HCEC 1CT (cell line): Measurements from ENCODE around the gene NUP98.
"Not testable (repeated sequence)": the region's sequence is repeated elsewhere in the genome, so short reads cannot be mapped to it uniquely, and the experiment has no call there.

ENCODE experiments used
- DNase-seq: peaks from one replicate; pipeline ENCODE4 v3.0.0-alpha.2; 2017

Gene NUP98

DNA sequence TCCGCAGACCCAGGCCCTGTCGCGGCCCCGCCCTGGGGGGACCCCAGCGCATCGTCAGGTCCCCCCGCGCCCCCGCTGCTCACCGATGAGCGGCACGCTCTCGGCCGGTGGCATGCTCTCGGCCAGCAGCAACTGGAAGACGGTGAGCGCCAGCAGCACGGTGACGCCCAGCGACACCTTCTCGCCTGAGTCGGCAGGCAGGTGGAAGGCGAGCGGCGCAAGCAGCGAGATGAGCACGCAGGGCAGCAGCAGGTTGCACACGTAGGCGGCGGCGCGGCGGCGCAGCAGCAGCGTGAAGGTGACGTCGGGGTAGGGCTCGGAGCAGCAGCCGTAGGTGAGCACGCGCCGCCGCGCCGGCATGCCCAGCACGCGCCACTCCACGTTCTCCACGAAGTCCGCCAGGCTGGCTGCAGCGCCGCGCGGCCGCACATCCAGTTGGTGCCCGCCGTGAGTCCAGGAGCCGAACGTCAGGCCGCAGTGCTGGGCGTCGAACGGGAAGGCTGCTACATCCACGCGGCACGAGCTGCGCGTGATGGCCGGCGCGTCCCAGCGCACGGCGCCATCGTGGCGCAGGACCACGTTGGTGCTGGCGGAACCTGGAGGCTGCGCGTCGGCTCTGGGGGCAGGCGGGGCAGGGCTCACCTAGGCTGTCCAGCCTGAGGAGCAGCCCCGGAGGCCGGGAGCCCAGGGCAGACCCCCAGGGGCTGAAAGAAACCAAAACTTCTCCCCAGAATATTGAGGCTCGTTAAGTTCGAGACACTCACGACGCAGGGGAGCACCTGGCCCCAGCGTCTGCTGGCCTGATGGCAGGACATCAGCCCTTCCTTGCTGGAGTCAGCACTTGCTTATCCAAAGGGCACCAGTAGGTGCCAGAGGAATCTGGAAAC is 130.0 kb downstream of the NUP98 start:
- DNase-seq, result no peak

GRCh38 chr11:3666023-3666530 is 131.3 kb downstream of the NUP98 start:
- no peak for DNase-seq

GRCh38 chr11:3665336-3666022 is 131.9 kb downstream of the NUP98 start:
- no peak for DNase-seq

DNA sequence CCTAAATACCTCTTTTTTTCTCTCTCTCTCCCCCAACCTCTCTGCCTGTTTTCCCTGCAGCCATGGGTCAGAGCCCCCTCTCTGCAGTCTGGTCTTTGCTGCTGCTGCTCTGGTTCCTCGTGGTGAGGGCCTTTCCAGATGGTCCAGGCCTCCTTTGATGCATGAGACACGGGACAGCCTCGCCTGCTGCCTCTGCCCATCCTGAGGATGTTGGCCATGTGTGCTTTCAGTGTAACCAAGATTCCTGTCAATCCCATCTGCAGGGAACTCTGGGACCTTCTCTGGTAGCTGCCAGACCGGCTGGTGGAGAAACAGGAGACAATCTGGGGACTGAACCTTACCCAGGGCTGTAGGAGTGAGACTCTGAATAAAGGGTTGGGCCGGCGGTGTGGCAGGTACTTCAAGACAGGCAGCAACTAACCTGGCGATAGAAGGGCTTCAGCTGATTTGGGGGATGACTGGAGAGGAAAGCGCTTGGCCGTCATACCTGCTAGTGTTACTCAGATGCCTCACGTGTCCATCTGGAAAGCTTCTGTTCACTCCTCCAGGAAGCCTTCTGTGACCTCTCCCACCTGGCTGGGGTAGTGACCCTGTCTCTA is 133.2 kb downstream of the NUP98 start:
- no peak for DNase-seq

GRCh38 chr11:3662856-3663255 is 134.5 kb downstream of the NUP98 start:
- DNase-seq, result no peak

DNA sequence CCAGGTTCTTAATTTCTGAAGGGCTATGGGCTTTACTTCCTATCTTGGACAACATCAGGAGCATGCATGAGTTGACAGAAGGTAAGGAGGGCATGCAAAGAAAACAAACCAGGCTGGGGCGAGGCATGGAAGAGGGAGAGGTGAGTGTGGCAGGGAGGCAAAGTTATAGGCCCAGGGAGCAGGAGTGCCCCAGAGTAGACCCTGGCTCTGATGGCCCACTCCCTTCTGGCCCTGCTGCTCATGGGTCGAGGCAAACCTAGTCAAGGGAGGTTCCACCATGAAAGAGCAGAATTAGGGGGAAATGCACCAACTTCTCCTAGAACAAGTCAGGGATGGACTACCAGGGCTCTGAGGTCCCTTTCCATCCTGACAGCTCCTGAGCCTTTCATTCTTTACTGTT is 136.4 kb downstream of the NUP98 start:
- DNase-seq, result no peak

DNA sequence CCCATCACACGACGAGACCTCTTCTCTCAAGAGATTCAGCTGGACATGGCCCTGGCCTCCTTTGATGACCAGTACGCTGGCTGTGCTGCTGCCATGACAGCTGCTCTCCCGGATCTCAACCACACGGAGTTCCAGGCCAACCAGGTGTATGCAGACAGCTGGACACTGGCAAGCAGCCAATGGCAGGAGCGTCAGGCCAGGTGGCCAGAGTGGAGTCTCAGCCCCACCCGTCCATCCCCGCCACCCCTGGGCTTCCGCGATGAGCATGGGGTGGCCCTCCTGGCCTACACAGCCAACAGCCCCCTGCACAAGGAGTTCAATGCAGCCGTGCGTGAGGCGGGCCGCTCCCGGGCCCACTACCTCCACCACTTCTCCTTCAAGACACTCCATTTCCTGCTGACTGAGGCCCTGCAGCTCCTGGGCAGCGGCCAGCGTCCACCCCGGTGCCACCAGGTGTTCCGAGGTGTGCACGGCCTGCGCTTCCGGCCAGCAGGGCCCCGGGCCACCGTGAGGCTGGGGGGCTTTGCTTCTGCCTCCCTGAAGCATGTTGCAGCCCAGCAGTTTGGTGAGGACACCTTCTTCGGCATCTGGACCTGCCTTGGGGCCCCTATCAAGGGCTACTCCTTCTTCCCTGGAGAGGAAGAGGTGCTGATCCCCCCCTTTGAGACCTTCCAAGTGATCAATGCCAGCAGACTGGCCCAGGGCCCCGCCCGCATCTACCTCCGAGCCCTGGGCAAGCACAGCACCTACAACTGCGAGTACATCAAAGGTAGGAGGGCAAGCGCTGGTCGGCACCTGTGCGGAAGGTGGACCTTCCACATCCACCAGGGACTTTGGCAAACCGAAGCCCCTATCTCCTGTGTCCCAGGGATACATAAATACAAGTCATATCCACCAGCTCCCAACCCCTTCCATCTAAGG is 137.5 kb downstream of the NUP98 start:
- no peak for DNase-seq

- no peak for DNase-seq
These were observed 139.1 kb downstream of the NUP98 start for GRCh38 chr11:3658252-3658651.

DNA sequence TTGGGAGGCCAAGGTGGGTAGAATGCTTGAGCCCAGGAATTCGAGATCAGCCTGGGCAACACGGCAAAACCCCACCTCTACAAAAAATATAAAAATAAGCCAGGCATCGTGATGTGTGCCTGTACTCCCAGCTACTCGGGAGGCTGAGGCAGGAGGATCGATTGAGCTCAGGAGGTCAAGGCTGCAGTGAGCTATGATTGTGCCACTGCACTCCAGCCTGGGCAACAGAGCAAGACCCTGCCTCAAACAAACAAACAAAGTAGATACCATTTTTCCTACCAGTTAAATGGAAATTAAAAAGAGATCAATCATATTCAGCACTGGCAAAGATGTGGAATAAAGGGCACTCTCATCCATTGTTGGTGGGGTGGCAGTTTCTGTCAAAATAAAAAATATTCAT is 140.0 kb downstream of the NUP98 start:
- not testable (repeated sequence) for DNase-seq

GRCh38 chr11:3655547-3655946 is 141.8 kb downstream of the NUP98 start:
- DNase-seq, result no peak

GRCh38 chr11:3652514-3652913 is 144.8 kb downstream of the NUP98 start:
- DNase-seq, result not testable (repeated sequence)

GRCh38 chr11:3649374-3649773 is 148.0 kb downstream of the NUP98 start:
- not testable (repeated sequence) for DNase-seq

GRCh38 chr11:3648843-3649242 is 148.5 kb downstream of the NUP98 start:
- DNase-seq, result not testable (repeated sequence)

GRCh38 chr11:3645552-3645951 is 151.8 kb downstream of the NUP98 start:
- DNase-seq, result no peak

- no peak for DNase-seq
These were observed 152.5 kb downstream of the NUP98 start, which contains the start of gene ART1 for GRCh38 chr11:3644817-3645235. TSS of gene ART1 (plus strand) at chr11:3645128. CDS start at chr11:3659214, 14,086 bp downstream.

GRCh38 chr11:3643102-3643546 is 154.2 kb downstream of the NUP98 start:
- DNase-seq, result not testable (repeated sequence)

DNA sequence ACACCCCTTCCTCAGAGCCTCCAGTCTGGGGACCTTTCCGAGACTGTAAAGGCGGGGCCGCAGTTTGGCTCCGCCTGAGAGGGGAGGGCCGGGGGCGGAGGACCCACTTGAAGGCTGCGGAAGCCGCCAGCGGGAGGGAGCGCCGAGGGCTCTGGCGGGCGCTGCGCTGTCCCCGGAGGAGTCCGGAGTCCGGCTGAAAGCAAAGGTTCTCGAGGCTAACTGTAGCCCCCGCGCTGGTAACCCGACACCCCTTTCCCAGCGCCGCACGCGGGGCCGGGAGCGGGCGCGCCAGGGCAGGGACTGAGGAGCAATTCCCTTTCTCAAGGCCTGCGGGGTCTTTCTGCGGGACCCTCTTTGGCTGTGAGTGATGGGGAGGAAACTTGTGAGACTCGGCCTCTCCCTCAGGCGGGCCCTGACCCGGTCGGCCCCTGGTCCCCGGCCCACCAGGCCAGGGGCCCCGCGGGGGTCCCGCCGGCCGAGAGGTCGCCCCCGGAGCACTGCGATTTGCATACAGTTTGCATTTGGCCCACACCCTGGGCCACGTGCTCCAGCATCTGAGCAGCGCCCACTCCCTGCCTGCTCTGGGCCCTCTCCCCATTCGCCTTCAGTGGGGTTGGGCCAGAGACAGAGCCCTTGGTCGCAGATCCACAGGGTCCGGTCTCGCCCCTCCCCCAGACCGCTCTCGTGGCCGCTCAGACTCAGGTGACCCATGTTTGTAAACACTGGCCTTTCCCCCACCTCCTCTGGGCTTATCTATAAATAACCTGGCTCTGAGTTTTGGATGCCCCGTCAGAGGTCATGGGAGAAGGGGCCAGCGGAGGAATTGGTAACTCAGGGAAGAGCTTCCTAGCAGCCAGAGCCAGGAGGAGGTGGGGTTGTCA is 155.0 kb downstream of the NUP98 start:
- DNase-seq, result peak; percentile 51

GRCh38 chr11:3641701-3642070 is 155.7 kb downstream of the NUP98 start, which contains the start of gene ART5:
TSS of gene ART5 (minus strand) at chr11:3641992. CDS start at chr11:3641862, 130 bp downstream.
- DNase-seq, result no peak

- DNase-seq, result no peak
These were observed 156.2 kb downstream of the NUP98 start for GRCh38 chr11:3641191-3641590.

- no peak for DNase-seq
These were observed 157.5 kb downstream of the NUP98 start for GRCh38 chr11:3639841-3640240.

- no peak for DNase-seq
These were observed 158.8 kb downstream of the NUP98 start for GRCh38 chr11:3638513-3638912.
